Measurements from ENCODE around the gene CTSL.
"Not testable (repeated sequence)": the region's sequence is repeated elsewhere in the genome, so short reads cannot be mapped to it uniquely, and the experiment has no call there.

CTSL gene

DNA sequence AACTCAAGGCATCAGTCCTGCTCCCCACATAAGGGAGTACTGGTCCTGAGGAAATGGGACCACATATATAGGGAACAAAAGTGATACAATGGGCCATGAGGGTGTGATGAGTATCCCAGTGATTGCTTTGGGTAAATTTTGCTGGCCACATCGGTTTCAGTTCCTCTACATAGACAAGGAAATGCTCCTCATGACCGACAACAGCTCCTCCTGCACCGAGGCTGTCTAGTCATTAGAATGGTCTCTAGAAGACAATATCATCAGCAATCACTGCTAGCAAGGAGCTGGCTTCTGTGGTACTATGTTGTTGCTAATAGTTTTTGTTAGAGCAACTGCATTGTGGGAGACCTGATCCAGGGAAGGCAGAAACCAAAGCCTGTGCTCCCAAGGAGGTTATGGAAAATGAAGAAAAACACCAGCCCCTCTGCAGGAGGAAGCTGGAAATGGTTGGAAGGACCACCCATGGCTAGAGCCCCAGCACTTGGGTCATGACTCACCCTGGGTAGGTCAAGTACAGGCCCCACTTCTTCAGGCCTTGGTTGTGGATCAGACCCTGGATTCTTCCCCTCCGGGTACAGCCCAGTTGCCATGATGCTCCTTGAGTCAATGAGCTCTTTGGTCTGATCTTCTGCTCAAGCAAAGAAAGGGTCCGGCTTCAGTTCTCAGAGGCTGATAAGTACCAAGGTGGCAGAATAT lies 3.4 kb upstream of the CTSL start:
- DNase-seq: no peak

DNA sequence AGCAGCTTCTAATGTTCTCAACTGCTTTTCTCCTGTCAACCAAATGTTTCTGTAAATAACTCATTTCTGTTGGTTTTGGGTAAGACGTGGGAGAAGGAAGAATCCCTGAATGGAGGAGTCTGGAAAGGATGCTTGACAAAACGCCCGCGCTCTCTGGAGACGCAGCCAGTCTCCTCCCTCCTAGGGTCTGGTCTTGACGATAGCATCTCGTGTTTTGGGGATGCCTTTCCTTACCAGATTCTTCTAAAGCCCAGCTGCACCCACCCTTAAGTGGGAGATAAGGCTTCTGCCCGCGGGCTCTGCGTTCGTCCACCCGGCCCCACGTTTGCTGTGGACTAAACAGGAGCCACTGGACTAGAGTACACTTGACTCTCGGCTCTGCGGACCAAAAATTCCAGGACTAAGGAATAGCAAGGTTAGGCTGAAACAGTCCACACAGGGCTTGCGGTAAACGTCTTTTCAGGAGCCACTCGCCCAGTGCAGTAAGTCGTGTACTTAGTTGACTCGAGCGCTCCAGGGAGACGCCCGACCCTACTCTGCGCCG lies 491 bp upstream of the CTSL start:
- no peak for DNase-seq

DNA sequence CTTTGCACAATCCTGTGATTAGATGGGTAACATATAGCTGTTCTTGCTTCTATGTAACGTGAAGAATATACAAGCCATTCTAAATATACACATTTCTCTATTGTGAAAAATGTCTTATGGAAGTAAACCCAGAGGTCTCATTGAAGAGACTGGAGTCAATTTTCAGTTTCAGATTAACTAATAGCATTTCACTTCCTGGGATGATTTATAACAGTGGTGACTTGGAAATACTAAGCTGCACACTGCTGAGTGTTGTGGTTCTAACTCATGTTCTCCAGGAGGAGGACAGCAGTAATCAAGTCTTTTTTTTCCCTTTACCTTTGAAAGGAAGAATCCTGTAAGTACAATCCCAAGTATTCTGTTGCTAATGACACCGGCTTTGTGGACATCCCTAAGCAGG lies 3.3 kb downstream of the CTSL start:
- no peak for DNase-seq

DNA sequence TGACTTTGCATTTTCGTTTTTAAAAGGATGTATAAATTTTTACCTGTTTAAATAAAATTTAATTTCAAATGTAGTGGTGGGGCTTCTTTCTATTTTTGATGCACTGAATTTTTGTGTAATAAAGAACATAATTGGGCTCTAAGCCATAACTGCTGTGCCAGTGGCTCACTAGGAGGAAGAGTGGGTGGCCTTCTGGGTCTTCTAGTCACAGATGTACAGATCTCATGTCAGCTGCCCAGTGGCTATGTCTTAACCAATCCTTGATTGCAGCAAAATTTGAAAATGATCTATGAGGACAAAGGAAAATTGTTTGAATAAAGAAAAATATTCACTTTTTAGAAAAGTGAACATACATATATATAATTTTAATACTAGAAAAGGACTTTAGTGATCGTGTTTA lies 5.4 kb downstream of the CTSL start:
- DNase-seq: no peak

DNA sequence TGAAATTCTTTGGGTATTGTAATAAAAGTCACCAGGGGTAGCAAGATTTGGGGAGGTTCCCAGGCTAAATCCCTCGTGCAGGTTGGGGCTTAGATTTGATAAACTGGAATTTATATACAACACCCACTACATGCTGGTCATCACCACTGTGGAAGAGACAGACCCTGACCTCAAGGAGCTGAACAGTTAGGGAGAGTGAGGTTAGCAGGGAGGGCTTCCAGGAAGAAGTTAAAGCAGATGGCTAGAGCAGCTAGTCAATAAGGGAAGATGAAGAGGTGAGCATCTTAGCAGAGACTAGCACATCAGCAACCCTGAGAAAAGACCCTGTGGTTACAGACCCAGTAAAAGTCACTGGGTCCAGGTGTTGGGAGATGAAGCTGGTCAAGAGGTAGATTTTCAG lies 6.4 kb downstream of the CTSL start:
- DNase-seq: no peak

DNA sequence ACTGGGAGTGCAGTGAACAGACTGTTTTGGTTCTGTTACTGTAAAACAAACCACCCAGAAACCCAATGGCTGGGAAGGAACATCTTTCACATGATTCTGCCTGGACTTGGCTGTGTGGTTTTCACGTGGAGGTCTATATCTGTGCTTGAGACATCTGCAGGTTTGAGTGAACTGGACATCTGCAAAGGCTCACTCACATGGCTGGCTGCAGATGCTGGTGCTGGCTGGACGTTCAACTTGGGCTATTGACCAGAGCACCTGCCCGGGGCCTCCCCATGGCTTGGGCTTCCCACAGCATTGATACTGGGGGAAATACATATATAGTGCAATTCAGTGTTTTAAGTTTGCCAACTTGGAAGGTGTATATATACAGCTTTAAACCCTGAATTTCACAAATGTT lies 6.8 kb downstream of the CTSL start:
- DNase-seq: no peak

DNA sequence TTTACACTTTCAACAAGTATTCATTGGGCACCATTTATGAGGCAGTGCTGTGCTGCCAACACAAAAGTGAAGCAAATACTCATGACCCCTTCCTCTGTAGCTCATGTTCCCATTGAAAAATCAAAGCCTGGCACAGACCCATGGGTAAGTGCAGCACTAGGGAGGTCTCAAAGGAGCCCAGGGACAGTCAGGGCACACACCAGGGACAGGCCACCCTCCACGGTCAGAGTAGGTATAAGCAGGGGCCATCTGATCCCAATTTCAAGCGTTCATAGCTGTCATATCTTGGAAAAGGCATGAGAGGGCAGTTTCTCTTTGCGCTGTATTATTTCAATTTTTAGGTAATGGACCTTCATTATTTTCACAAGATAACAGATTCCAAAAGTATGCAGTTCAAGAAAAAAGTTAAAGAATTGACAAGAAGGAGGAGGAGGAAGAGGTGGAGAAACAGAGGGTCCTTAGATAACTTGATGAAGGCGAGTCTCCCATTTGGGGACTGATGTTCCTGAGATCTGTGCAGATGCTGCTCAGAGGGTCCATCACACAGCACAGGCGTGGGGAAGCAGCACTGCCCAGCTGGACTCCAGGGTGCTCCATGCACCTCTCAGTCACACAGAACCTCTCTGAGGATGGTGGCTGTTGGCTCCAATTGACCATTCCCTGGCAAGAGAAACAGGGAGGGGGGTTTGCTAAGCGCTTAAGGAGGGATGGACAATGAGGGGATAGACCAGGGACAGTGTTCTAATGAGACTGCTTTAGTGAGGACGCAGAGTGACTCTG lies 7.5 kb downstream of the CTSL start:
- no peak for DNase-seq

DNA sequence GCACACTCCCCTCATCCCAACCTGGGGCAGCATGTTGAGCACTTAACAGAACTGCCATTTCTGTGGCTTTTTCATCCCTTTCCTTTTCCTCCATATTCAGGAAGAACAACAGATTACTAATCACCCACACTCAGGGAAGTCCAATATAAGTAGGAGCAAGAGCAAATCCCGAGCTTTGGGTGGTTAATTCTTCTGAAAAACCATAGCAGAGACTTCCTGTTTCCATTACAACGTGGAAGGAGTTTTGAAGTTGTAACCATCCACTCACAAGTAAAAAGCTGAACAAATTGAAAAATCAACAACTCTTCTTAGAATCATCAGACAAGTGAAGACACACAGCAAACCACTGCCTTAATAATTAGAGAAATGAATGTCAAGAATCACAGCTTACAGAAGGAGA lies 8.2 kb downstream of the CTSL start:
- no peak for DNase-seq

DNA sequence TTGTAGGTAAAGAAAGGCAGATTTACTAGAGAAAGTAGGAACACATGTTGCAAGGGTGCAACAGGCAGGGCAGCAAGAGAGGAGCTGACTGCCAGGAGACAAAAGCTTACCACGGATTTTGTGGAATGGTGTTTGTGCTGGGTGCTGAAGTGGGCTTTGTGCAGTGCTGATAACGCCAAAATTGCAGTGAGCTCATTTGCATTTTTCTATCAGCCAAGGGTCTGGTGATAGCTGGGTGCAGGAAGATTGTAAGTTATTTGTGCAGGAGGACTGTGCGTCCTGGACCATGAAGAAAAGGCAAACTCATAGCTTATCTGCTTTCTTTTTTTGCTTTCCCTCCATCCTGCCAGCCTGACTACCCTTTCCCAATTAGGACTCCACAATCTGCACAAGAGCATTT lies 13.6 kb downstream of the CTSL start:
- DNase-seq: no peak

DNA sequence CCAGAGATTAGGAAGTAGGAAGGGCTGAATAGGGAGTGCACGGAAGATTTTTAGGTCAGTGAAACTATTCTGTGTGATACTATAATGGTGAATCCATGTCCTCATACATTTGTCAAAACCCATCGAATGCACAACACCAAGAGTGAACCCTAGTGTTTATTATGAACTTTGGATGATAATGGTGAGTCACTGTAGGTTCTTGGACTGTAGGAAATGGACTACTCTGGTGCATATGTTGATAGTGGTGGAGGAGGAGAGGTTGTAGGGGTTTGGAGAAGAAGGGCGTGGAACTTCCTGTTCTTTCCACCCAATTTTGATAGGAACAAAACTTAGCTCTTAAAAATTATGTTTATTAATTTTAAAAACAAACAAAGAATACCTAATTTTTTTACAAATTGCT lies 14.3 kb downstream of the CTSL start:
- DNase-seq: no peak

DNA sequence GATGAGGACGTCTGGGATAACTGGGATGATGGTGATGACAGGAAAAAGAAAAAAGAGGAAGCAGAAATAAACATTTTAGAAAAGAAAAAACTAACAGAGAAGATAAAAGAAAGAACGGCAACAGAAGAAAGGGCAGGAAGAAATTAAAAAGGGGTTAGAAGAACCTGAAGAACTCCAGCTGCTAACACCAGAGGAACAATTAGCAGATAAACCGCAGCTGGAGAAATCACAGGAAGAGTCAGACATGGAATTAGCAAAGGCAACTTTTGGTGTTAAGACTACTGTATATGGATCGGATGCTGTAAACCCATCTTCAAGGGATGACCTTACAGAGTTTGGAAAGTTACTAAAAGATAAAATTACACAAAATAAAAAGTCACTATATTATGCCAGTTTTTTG lies 15.4 kb downstream of the CTSL start:
- no peak for DNase-seq

DNA sequence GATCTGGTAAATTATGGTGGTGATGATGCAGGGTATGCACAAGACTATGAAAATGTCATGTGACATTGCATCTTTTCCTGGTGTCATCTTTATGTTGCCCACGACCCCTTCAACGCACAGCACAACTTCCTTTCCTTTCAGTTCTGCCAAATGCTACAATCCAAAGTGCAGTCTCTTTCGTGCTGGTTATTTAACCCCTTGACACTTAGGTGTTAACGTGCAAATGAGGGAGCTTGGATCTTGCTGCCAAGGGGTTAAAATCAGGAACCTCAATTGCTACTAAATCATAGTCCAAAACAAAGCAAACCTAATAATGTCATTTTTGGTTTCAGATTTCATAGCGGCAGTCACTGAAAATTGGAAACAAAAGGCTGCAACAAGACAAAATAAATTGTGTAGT lies 16.0 kb downstream of the CTSL start:
- no peak for DNase-seq

DNA sequence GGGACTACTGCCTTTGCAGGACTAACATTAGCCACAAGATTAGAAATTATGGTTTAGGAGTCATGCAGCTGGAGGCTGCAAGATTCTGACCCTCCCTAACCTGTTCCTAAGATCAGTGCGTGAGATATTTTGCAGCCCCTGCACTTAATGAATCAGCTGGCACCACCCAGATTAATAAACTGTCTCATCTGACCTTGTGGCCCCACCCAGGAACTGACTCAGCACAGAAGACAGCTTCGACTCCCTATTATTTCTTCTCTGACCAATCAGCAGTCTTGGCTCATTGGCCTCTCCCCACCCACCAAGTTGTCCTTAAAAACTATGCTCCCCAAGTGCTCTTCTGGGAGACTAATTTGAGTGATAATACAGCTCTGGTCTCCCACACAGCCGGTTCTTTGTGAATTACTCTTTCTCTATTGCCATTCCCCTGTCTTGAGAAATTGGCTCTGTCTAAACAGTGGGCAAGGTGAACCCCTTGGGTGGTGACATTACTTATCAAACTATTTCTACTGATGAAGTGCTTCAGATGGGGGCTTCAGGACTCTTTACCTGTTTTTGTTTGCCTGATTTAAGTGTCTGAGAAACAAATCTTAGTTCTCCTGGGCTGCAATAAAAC lies 17.0 kb downstream of the CTSL start:
- DNase-seq: no peak

DNA sequence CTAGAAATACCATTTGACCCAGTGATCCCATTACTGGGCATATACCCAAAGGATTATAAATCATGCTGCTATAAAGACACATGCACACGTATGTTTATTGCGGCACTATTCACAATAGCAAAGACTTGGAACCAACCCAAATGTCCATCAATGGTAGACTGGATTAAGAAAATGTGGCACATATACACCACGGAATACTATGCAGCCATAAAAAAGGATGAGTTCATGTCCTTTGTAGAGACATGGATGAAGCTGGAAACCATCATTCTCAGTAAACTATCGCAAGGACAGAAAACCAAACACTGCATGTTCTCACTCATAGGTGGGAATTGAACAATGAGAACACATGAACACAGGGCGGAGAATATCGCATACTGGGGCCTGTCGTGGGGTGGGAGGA lies 18.3 kb downstream of the CTSL start:
- DNase-seq: not testable (repeated sequence)

DNA sequence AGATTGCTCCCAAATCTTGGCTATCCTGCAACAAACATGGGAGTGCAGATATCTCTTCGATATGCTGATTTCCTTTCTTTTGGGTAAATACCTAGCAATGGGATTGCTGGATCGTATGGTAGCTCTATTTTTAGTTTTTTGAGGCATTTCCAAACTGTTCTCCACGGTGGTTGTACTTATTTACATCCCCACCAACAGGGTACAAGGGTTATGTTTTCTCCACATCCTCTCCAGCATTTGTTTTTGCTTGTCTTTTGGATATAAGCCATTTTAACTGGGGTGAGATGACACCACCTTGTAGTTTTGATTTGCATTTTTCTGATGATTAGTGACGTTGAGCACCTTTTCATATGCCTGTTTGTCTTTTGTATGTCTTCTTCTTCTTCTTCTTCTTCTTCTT lies 20.3 kb downstream of the CTSL start:
- DNase-seq: no peak

DNA sequence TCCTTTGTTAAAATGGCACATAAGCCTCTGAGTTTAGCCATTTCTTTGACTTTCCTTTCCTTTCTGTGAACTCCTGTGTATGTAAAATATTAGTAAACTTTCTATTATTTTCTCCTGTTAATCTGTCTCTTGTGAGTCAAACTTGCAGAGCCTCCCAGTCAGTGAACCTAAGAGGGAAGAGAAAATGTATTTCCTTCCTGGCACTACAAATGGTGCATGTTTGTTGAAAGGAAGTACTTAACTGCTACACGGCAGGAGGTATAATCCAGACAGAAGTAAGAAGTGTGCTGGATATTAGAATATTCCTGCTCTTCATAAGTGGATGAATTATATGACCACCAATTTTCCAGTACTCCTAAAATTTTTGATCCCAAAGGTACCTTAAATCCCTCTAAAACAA lies 23.0 kb downstream of the CTSL start:
- no peak for DNase-seq

DNA sequence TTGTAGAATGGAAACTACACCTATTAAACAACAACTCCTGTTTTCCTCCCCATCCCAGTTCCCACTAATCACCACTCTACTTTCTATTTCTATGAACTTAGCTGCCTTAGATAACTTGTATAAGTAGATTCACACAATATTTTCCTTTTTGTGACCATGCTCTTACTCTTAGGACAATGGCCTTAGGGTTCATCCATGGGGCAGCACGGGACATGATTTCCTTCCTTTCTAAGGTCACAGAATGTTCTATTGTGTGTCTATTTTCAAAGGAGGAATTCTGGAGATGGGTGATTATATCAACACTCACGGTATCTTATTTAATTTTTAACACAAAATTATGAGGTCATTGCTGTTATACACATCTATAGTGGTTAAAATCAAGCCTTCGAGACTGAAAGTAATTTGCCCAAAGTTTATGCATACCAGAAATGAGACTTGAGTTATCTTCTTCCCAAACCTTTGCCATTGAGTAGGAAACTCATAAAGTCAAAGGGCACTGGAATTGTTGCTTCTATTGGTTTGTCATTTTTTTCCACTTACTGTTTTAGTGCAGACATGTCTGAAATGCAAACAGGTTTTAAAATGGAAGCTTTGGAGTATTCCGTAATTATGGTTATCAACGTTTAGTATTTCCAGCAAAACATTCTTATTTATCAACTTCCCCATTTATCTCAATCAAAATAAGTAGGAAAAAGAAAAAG lies 23.6 kb downstream of the CTSL start:
- DNase-seq: no peak

DNA sequence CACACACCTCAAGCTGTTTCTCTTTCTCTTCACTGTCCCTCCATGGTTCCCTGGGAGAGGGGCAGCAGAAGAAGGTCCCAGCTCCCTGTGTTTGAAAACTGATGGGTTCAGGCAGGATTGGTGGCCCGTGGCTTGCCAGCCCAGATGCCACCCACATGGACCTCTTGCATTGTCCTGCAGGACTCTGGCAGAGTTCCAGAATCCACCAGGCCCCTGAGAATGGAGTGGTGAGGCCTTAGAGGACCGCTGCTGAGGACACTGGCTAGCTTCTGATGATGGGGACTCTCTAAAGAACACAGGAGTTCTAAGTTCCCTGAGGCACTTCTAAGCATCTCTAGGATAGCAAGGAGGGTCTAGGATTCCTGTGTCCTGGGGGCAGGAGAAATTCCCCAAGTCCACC lies 24.8 kb downstream of the CTSL start:
- no peak for DNase-seq

DNA sequence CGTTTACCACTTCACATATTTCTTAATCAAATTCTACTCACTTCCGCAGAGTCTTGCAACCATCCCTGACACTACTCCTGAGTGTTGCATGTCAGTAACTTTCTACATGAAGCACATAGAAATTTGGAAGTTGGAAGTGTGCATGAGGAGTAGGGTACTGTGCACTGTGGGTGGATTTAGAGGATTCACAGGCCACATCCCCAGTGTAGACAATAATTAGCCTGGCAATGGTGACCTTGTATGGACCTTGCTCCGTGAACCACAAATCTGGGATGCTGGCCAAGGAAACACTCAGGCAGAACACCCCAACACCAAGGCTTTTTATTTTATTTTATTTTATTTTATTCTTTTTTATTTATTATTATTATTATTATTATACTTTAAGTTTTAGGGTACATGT lies 25.5 kb downstream of the CTSL start:
- no peak for DNase-seq

DNA sequence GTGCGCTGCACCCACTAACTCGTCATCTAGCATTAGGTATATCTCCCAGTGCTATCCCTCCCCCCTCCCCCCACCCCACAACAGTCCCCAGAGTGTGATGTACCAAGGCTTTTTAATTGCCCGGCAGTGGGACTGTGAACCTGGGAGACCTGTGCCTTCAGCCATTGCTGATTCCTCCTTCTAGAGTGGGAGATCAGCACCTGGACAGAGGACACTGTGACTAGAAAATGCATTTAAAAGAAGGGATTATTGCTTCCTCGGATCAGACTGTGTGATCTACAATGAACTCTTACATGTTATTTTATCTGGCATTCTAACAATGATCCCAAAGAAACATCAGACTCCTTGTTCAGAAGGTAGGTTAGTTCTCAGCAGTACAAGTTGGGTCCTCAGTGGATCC lies 25.9 kb downstream of the CTSL start:
- no peak for DNase-seq

DNA sequence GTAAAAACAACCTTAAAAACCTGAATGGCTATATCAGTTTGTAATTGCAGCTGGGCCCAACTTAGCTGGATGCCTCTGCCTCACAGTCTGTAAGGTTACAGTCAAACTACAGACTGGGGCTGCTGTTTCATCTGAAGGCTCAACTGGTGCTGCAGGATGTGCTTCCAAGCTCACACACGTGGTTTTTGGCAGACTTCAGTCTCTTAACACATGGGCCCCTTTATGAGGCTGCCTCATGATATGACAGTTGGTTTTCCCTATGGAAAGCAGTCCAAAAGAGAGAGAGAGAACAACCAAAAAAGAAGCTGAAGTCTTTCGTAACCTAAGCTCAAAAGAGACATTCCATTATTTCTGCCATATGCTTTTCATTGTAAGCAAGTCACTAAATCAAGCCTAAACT lies 27.4 kb downstream of the CTSL start:
- no peak for DNase-seq

DNA sequence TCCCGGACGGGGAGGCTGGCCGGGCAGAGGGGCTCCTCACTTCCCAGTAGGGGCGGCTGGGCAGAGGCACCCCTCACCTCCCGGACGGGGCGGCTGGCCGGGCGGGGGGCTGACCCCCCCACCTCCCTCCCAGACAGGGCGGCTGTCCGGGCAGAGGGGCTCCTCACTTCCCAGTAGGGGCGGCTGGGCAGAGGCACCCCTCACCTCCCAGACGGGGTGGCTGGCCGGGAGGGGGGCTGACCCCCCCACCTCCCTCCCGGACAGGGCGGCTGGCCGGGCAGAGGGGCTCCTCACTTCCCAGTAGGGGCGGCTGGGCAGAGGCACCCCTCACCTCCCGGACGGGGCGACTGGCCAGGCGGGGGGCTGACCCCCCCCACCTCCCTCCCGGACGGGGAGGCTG lies 32.4 kb downstream of the CTSL start:
- DNase-seq: not testable (repeated sequence)

DNA sequence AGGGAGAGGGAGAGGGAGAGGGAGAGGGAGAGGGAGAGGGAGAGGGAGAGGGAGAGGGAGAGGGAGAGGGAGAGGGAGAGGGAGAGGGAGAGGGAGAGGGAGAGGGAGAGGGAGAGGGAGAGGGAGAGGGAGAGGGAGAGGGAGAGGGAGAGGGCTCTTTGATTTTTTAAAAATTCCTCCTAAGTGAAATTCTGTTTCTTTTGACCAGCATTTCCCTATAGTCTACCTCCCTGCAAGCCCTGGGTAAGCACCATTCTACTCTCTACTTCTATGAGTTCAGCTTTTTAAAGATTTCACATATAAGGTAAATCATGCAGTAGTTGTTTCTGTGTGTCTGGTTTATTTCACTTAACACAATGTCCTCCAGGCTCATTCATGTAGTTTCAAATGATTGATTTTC lies 34.1 kb downstream of the CTSL start:
- DNase-seq: not testable (repeated sequence)

DNA sequence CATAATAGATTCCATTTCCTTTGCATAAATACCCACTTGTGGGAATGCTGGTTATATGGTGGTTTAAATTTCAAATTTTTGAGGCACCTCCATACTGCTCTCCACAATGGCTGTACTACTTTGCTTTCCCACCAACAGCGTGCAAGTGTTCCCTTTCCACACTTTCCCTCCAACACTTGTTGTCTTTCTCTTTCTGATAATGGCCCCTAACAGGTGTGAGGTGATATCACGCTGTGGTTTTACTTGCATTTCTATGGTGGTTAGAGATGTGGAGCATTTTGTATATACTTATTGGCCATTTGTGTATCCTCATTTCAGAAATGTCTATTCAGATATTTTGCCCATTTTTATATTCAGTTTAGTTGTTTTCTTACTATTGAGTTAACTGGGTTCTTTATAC lies 34.6 kb downstream of the CTSL start:
- no peak for DNase-seq
